ENCODE measurements around the gene RPTOR. TPM values are rescaled to one million over a fixed set of nuclear protein-coding genes. Genes with fewer than 3 reads are reported as not detected.

The RPTOR gene
- total RNA-seq, 1 donor from 2014 or later, result 32.0 TPM

- Histone ChIP-seq H2AFZ (ENCODE audit: low read depth, low read length) (no peak overlapping the region), H4K20me1 (ENCODE audit: insufficient read depth, low read length) (no peaks in the 10 kb centered on the region), H3K4me1 (ENCODE audit: insufficient read depth, low read length) (no peaks in the 10 kb centered on the region), H3K79me2 (ENCODE audit: insufficient read depth, low read length) (peaks cover 4% of the 10 kb centered on the region), H3K36me3 (ENCODE audit: insufficient read depth, low read length) (no peaks in the 10 kb centered on the region), H3K27ac (ENCODE audit: low read depth, low read length) (no peak overlapping the region), H3K27me3 (ENCODE audit: insufficient read depth, low read length) (no peaks in the 10 kb centered on the region), H3K4me3 (ENCODE audit: insufficient read depth, low read depth, low read length) (no peak overlapping the region), H3K9ac (ENCODE audit: low read length) (no peak overlapping the region), H3K9me3 (ENCODE audit: insufficient read depth, low read depth, low read length) (no peaks in the 10 kb centered on the region), H3K4me2 (ENCODE audit: low read length) (no peak overlapping the region)
- H3K4me1 Mint-ChIP-seq (ENCODE audit: low read depth, unreplicated experiment), result peaks cover 10% of the 10 kb centered on the region
- no peaks in the 10 kb centered on the region for H3K9me3 Mint-ChIP-seq (ENCODE audit: unreplicated experiment)
- TF ChIP-seq EZH2 (IDR thresholded peaks at IDR 0.05; ENCODE audit: insufficient read depth, low read length) (no peak), CTCF (IDR thresholded peaks at IDR 0.05; ENCODE audit: insufficient read depth, low read depth, low read length) (no peak)
- H3K4me3 Mint-ChIP-seq (ENCODE audit: unreplicated experiment), result no peak overlapping the region
- peaks cover 19% of the 10 kb centered on the region for H3K36me3 Mint-ChIP-seq (ENCODE audit: low read depth, unreplicated experiment)
- DNase-seq (ENCODE audit: low read depth) (no peak), FAIRE-seq (no peak)
- H3K27ac Mint-ChIP-seq (ENCODE audit: unreplicated experiment), result no peak overlapping the region
- H3K27me3 Mint-ChIP-seq (ENCODE audit: low read depth, unreplicated experiment), result no peaks in the 10 kb centered on the region
Measured at GRCh38 chr17:80819422-80820164, 275.0 kb downstream of the RPTOR start.

- TF ChIP-seq CTCF (IDR thresholded peaks at IDR 0.05; ENCODE audit: insufficient read depth, low read depth, low read length) (no peak), EZH2 (IDR thresholded peaks at IDR 0.05; ENCODE audit: insufficient read depth, low read length) (no peak)
- Histone ChIP-seq H3K27ac (ENCODE audit: low read depth, low read length) (no peak overlapping the region), H3K4me2 (ENCODE audit: low read length) (no peak overlapping the region), H2AFZ (ENCODE audit: low read depth, low read length) (no peak overlapping the region), H3K9ac (ENCODE audit: low read length) (no peak overlapping the region), H4K20me1 (ENCODE audit: insufficient read depth, low read length) (no peaks in the 10 kb centered on the region), H3K4me1 (ENCODE audit: insufficient read depth, low read length) (no peaks in the 10 kb centered on the region), H3K9me3 (ENCODE audit: insufficient read depth, low read depth, low read length) (no peaks in the 10 kb centered on the region), H3K27me3 (ENCODE audit: insufficient read depth, low read length) (no peaks in the 10 kb centered on the region), H3K79me2 (ENCODE audit: insufficient read depth, low read length) (peaks cover 4% of the 10 kb centered on the region), H3K36me3 (ENCODE audit: insufficient read depth, low read length) (no peaks in the 10 kb centered on the region), H3K4me3 (ENCODE audit: insufficient read depth, low read depth, low read length) (no peak overlapping the region)
- no peak for FAIRE-seq
- no peak for DNase-seq (ENCODE audit: low read depth)
- Mint-ChIP-seq H3K27me3 (ENCODE audit: low read depth, unreplicated experiment) (no peaks in the 10 kb centered on the region), H3K4me3 (ENCODE audit: unreplicated experiment) (no peak overlapping the region), H3K9me3 (ENCODE audit: unreplicated experiment) (no peaks in the 10 kb centered on the region), H3K36me3 (ENCODE audit: low read depth, unreplicated experiment) (peaks cover 19% of the 10 kb centered on the region), H3K27ac (ENCODE audit: unreplicated experiment) (no peak overlapping the region), H3K4me1 (ENCODE audit: low read depth, unreplicated experiment) (peaks cover 10% of the 10 kb centered on the region)
Measured at GRCh38 chr17:80820331-80820730, 275.7 kb downstream of the RPTOR start.

- Histone ChIP-seq H3K4me3 (ENCODE audit: insufficient read depth, low read depth, low read length) (no peak overlapping the region), H3K27me3 (ENCODE audit: insufficient read depth, low read length) (no peaks in the 10 kb centered on the region), H2AFZ (ENCODE audit: low read depth, low read length) (no peak overlapping the region), H3K36me3 (ENCODE audit: insufficient read depth, low read length) (no peaks in the 10 kb centered on the region), H3K79me2 (ENCODE audit: insufficient read depth, low read length) (peaks cover 4% of the 10 kb centered on the region), H3K27ac (ENCODE audit: low read depth, low read length) (no peak overlapping the region), H3K9ac (ENCODE audit: low read length) (no peak overlapping the region), H3K4me2 (ENCODE audit: low read length) (no peak overlapping the region), H4K20me1 (ENCODE audit: insufficient read depth, low read length) (no peaks in the 10 kb centered on the region), H3K4me1 (ENCODE audit: insufficient read depth, low read length) (peaks cover 4% of the 10 kb centered on the region), H3K9me3 (ENCODE audit: insufficient read depth, low read depth, low read length) (no peaks in the 10 kb centered on the region)
- H3K4me1 Mint-ChIP-seq (ENCODE audit: low read depth, unreplicated experiment), result peaks cover 10% of the 10 kb centered on the region
- H3K4me3 Mint-ChIP-seq (ENCODE audit: unreplicated experiment), result no peak overlapping the region
- no peaks in the 10 kb centered on the region for H3K27me3 Mint-ChIP-seq (ENCODE audit: low read depth, unreplicated experiment)
- H3K9me3 Mint-ChIP-seq (ENCODE audit: unreplicated experiment), result no peaks in the 10 kb centered on the region
- TF ChIP-seq CTCF (IDR thresholded peaks at IDR 0.05; ENCODE audit: insufficient read depth, low read depth, low read length) (no peak), EZH2 (IDR thresholded peaks at IDR 0.05; ENCODE audit: insufficient read depth, low read length) (no peak)
- H3K36me3 Mint-ChIP-seq (ENCODE audit: low read depth, unreplicated experiment), result peaks cover 17% of the 10 kb centered on the region
- DNase-seq (ENCODE audit: low read depth), result no peak
- no peak overlapping the region for H3K27ac Mint-ChIP-seq (ENCODE audit: unreplicated experiment)
- no peak for FAIRE-seq
Measured at GRCh38 chr17:80821546-80821945, 276.9 kb downstream of the RPTOR start.
